Neuronal stem cell (in vitro differentiated cells): ENCODE data around the gene MECR.

Source experiments
- DNase-seq: peaks from one replicate; pipeline ENCODE4 v3.0.0-alpha.2; 2013; ENCODE audit warnings: low spot score
- H2AFZ ChIP-seq: one replicate; pipeline ENCODE4 v1.6.1; 2013; ENCODE audit warnings: mild to moderate bottlenecking, low read length, inconsistent platforms
- H2AK5ac ChIP-seq: 2 replicates; pipeline ENCODE4 v1.6.1; 2013; ENCODE audit warnings: low read depth, mild to moderate bottlenecking, inconsistent platforms, low read length, moderate library complexity, mixed read lengths
- H2BK120ac ChIP-seq: 2 replicates; pipeline ENCODE4 v1.6.1; 2013; ENCODE audit warnings: low read depth, mild to moderate bottlenecking, inconsistent platforms, low read length, moderate library complexity, mixed read lengths
- H2BK12ac ChIP-seq: one replicate; pipeline ENCODE4 v1.6.1; 2013; ENCODE audit warnings: low read length, inconsistent platforms
- H2BK15ac ChIP-seq: 2 replicates; pipeline ENCODE4 v1.6.1; 2013; ENCODE audit warnings: mild to moderate bottlenecking, low read length, inconsistent platforms, mixed read lengths
- H2BK5ac ChIP-seq: one replicate; pipeline ENCODE4 v1.6.1; 2013; ENCODE audit warnings: inconsistent platforms, mild to moderate bottlenecking, low read length, moderate library complexity
- H3K14ac ChIP-seq: one replicate; pipeline ENCODE4 v1.6.1; 2013; ENCODE audit warnings: low read length, inconsistent platforms
- H3K18ac ChIP-seq: 2 replicates; pipeline ENCODE4 v1.6.1; 2013; ENCODE audit warnings: low read length, inconsistent platforms
- H3K23ac ChIP-seq: 2 replicates; pipeline ENCODE4 v1.6.1; 2013; ENCODE audit warnings: low read depth, mild to moderate bottlenecking, mixed read lengths, low read length, inconsistent platforms; ENCODE audit not compliant: poor library complexity
- H3K27ac ChIP-seq: replicated peaks from 3 replicates; pipeline ENCODE4 v1.5.1; 2013; ENCODE audit warnings: low read length, inconsistent platforms
- H3K27me3 ChIP-seq, 3 experiments: 2 replicates each; pipeline ENCODE4 v1.6.1; 2013; ENCODE audit warnings: low read length in 3 of 3, mild to moderate bottlenecking in 2 of 3, inconsistent platforms in 1 of 3, low read depth in 1 of 3, mixed read lengths in 1 of 3, moderate library complexity in 1 of 3; ENCODE audit not compliant: control insufficient read depth in 3 of 3, insufficient read depth in 3 of 3
- H3K36me3 ChIP-seq, 2 donors: replicated peaks in 1 of 2; 2 replicates each; pipeline ENCODE4 v1.6.1; 2013; ENCODE audit warnings: low read length in 2 of 2; ENCODE audit not compliant: control insufficient read depth in 2 of 2, insufficient read depth in 2 of 2
- H3K4ac ChIP-seq: 2 replicates; pipeline ENCODE4 v1.6.1; 2013; ENCODE audit warnings: inconsistent platforms, mild to moderate bottlenecking, low read length, moderate library complexity
- H3K4me1 ChIP-seq, 2 donors: 1 replicate in 1 of 2; 2 replicates in 1 of 2; pipeline ENCODE4 v1.6.1; 2013; ENCODE audit warnings: low read length in 2 of 2, low read depth in 1 of 2; ENCODE audit not compliant: control insufficient read depth in 2 of 2, insufficient read depth in 1 of 2
- H3K4me2 ChIP-seq: one replicate; pipeline ENCODE4 v1.6.1; 2013; ENCODE audit warnings: mild to moderate bottlenecking, low read length, inconsistent platforms; ENCODE audit not compliant: insufficient read depth, poor library complexity, severe bottlenecking
- H3K4me3 ChIP-seq, 2 donors: 2 replicates each; pipeline ENCODE4 v1.5.1; 2013; ENCODE audit warnings: low read length in 2 of 2, mild to moderate bottlenecking in 2 of 2, inconsistent platforms in 1 of 2, moderate library complexity in 1 of 2
- H3K79me1 ChIP-seq: one replicate; pipeline ENCODE4 v1.6.1; 2013; ENCODE audit warnings: low read depth, mild to moderate bottlenecking, inconsistent platforms, low read length, moderate library complexity
- H3K9ac ChIP-seq: one replicate; pipeline ENCODE4 v1.6.1; 2013; ENCODE audit warnings: mild to moderate bottlenecking, low read depth, low read length, inconsistent platforms; ENCODE audit not compliant: poor library complexity
- H3K9me3 ChIP-seq, 2 donors: replicated peaks in 1 of 2; 2 replicates each; pipeline versions ENCODE3 to v1.6.1; 2013; ENCODE audit warnings: low read length in 2 of 2, mild to moderate bottlenecking in 2 of 2, inconsistent platforms in 1 of 2, low read depth in 1 of 2, mixed read lengths in 1 of 2, moderate library complexity in 1 of 2; ENCODE audit not compliant: control insufficient read depth in 2 of 2, insufficient read depth in 1 of 2
- H4K8ac ChIP-seq: one replicate; pipeline ENCODE4 v1.6.1; 2013; ENCODE audit warnings: low read depth, mild to moderate bottlenecking, inconsistent platforms, low read length, moderate library complexity
- H4K91ac ChIP-seq: one replicate; pipeline ENCODE4 v1.6.1; 2013; ENCODE audit warnings: low read length, low read depth, mild to moderate bottlenecking, inconsistent platforms; ENCODE audit not compliant: poor library complexity
- WGBS, 2 donors: extraction: QIAGEN DNeasy Blood & Tissue Kit; methylation state at CpG; one replicate each; pipeline ENCODE4 v1.1.7; 2013; ENCODE audit warnings: missing lambda C conversion rate in 2 of 2, mixed read lengths in 1 of 2; ENCODE audit not compliant: insufficient read length in 2 of 2, insufficient replicate concordance in 1 of 2; ENCODE audit errors: extremely low coverage in 2 of 2; 5-methylcytosine and 5-hydroxymethylcytosine counted together

Gene MECR

DNA sequence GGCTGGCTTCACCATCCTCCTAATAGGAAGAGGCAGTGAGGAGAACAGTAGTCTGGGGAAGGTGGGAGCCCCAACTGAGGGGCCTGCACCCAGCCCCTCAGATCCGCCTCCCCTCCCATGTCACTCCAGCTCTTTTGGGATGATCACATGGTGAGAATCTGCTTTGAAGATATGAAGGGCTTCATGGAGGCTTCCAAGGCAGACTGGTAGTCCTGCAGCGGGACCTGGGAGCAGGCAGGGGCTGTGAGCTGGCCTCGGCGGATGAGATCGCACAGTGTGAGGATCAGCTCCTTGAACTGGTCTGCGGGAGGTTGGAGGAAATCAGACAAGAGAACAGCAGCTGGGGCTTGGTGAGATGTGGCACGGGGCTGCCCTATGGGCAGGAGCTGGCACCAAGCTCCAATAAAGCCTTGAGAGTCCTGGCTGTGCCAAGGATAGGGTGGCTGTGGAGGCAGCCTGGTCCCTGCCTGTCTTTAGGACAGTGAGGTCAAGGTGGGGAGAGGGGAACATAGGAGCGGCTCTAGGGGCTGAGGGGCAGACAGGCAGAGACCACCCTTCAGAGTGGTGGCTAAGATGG is 36.8 kb downstream of the MECR start:
- Histone ChIP-seq H3K4me1 (no peaks in the 10 kb centered on the region), H2AK5ac (no peak overlapping the region), H3K9ac (no peak overlapping the region), H2BK120ac (no peak overlapping the region), H2AFZ (no peak overlapping the region), H3K27ac (no peak overlapping the region), H2BK12ac (no peak overlapping the region), H3K23ac (no peak overlapping the region), H3K4me2 (no peak overlapping the region), H2BK15ac (no peak overlapping the region), H3K36me3 (peaks cover 26 to 63% of the 10 kb centered on the region in 2 donors), H4K91ac (no peak overlapping the region), H3K18ac (no peak overlapping the region), H4K8ac (no peak overlapping the region), H2BK5ac (no peak overlapping the region), H3K4me3 (no peak overlapping the region), H3K79me1 (no peaks in the 10 kb centered on the region), H3K14ac (no peak overlapping the region), H3K4ac (no peak overlapping the region), H3K9me3 (peaks cover 0 to 3% of the 10 kb centered on the region in 2 donors), H3K27me3 (no peaks in the 10 kb centered on the region)
- no peak for DNase-seq
- no CpG with 5 or more reads among the region's 8 CpGs for WGBS, 2 donors

DNA sequence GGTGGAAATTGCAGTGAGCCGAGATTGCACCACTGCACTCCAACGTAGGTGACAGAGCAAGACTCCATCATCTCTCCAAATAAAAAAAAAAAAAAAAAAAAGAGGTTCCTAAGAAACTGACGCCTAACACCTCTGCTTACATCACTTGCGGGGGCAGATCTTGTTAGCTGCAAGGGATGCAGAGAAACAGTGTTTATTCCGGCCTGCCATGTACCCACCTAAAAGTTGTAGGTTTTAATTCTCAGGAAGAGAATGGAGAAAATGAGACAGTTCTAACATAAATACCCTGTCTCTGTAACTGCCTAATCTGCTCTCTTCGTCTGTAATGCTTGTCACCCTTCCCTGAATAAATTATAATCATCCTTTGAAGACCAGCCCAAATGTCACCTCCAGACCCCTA is 40.0 kb downstream of the MECR start:
- Histone ChIP-seq H3K18ac (no peak overlapping the region), H3K36me3 (peaks cover 18 to 37% of the 10 kb centered on the region in 2 donors), H3K4me1 (peaks cover 0 to 8% of the 10 kb centered on the region in 2 donors)

DNA sequence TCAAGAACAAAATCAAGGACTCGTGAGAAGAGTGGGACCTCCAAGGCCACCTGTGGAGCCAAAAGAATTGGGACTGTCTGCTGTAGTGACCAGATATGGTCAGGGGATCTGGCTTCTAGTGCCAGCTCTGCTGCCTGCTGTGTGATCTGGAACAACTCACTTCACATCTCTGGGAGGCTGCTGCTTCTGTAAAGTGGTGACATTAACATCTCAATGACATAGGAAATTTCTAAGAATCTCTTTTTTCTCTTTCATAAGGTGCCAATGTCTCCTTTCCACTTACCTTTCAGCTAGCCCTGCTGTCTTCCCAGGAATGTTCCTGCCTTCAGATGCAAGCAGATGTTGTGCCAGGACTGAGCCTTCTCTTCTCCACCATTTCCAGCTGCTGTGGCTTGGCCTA is 44.0 kb downstream of the MECR start:
- H3K4me2 ChIP-seq: no peak overlapping the region
- no peak overlapping the region for H3K4ac ChIP-seq
- H3K14ac ChIP-seq: no peak overlapping the region
- no peaks in the 10 kb centered on the region for H3K27me3 ChIP-seq
- H3K79me1 ChIP-seq: no peaks in the 10 kb centered on the region
- H3K9me3 ChIP-seq: peaks cover 0 to 3% of the 10 kb centered on the region in 2 donors
- H4K91ac ChIP-seq: no peak overlapping the region
- no peak overlapping the region for H3K23ac ChIP-seq
- H2BK12ac ChIP-seq: no peak overlapping the region
- H2AK5ac ChIP-seq: no peak overlapping the region
- DNase-seq: no peak
- H4K8ac ChIP-seq: no peak overlapping the region
- no peak overlapping the region for H2BK120ac ChIP-seq
- no CpG with 5 or more reads among the region's 1 CpG for WGBS, 2 donors
- H3K4me1 ChIP-seq: peaks cover 0 to 8% of the 10 kb centered on the region in 2 donors
- H2BK15ac ChIP-seq: no peak overlapping the region
- H2BK5ac ChIP-seq: no peak overlapping the region
- H3K4me3 ChIP-seq: no peak overlapping the region
- no peak overlapping the region for H3K18ac ChIP-seq
- no peak overlapping the region for H2AFZ ChIP-seq
- no peak overlapping the region for H3K27ac ChIP-seq
- no peak overlapping the region for H3K9ac ChIP-seq
- peaks cover 0 to 1% of the 10 kb centered on the region in 2 donors for H3K36me3 ChIP-seq

More for the DNA sequence above, 40.0 kb downstream of the MECR start:
- Histone ChIP-seq H3K27me3 (no peaks in the 10 kb centered on the region), H3K14ac (no peak overlapping the region), H3K23ac (no peak overlapping the region), H2BK15ac (no peak overlapping the region), H3K79me1 (no peaks in the 10 kb centered on the region), H2BK12ac (no peak overlapping the region), H4K8ac (no peak overlapping the region), H3K4me2 (no peak overlapping the region), H4K91ac (no peak overlapping the region), H3K4ac (no peak overlapping the region), H2BK120ac (no peak overlapping the region), H2AK5ac (no peak overlapping the region), H2BK5ac (no peak overlapping the region), H2AFZ (no peak overlapping the region), H3K9me3 (peaks cover 0 to 3% of the 10 kb centered on the region in 2 donors), H3K9ac (no peak overlapping the region), H3K4me3 (no peak overlapping the region), H3K27ac (no peak overlapping the region)
- DNase-seq: no peak
- no CpG with 5 or more reads among the region's 6 CpGs for WGBS, 2 donors

DNA sequence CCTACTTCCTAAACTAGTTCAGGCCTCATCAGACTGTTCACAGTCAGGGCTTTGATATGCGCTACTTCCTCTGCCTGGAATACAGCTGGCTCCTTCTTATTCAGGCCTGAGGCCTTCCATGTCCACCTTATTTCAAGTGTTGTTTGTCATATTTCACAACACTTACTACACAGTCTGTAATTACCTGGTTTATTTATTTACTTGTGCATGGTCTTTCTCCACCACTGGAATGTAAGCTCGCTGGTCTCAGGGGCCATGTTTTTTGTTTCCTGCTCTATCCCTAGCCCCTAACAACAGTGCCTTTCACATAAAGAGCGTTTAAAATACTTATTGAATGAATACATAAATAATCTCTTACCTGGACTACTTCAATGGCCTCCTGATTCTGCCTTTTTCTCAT is 44.5 kb downstream of the MECR start:
- no peak overlapping the region for H3K4me3 ChIP-seq
- H2BK5ac ChIP-seq: no peak overlapping the region
- no peak overlapping the region for H3K27ac ChIP-seq
- H3K4me1 ChIP-seq: peaks cover 0 to 8% of the 10 kb centered on the region in 2 donors
- H3K18ac ChIP-seq: no peak overlapping the region
- H4K91ac ChIP-seq: no peak overlapping the region
- H3K23ac ChIP-seq: no peak overlapping the region
- H3K27me3 ChIP-seq: no peaks in the 10 kb centered on the region
- H2AK5ac ChIP-seq: no peak overlapping the region
- H3K4ac ChIP-seq: no peak overlapping the region
- H3K4me2 ChIP-seq: no peak overlapping the region
- H2BK120ac ChIP-seq: no peak overlapping the region
- peaks cover 0 to 3% of the 10 kb centered on the region in 2 donors for H3K9me3 ChIP-seq
- no peak overlapping the region for H3K14ac ChIP-seq
- no peak overlapping the region for H3K9ac ChIP-seq
- no peak overlapping the region for H4K8ac ChIP-seq
- WGBS, 2 donors: no CpG with 5 or more reads among the region's 3 CpGs
- DNase-seq: no peak
- no peaks in the 10 kb centered on the region for H3K79me1 ChIP-seq
- peaks cover 0 to 1% of the 10 kb centered on the region in 2 donors for H3K36me3 ChIP-seq
- H2AFZ ChIP-seq: no peak overlapping the region
- no peak overlapping the region for H2BK12ac ChIP-seq
- H2BK15ac ChIP-seq: no peak overlapping the region
